Fibroblast of skin of back (primary cell): ENCODE measurements around the gene EYA2.
"Not testable (repeated sequence)": the region's sequence is repeated elsewhere in the genome, so short reads cannot be mapped to it uniquely, and the experiment has no call there.

Experiments used
- DNase-seq: peaks from one replicate; pipeline ENCODE4 v3.0.0-alpha.2; 2013

The EYA2 gene

DNA sequence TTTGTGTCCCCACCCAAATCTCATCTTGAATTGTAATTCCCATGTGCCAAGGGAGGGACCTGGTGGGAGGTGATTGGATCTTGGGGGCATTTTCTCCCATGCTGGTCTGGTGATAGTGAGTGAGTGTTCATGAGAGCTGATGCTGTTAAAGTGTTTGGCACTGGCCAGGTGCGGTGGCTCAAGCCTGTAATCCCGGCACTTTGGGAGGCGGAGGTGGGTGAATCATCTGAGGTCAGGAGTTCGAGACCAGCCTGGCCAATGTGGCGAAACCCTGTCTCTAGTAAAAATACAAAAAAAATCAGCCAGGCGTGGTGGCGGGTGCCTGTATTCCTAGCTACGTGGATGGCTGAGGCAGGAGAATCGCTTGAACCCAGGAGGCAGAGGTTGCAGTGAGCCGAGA, 37.8 kb downstream of the EYA2 start:
- not testable (repeated sequence) for DNase-seq

DNA sequence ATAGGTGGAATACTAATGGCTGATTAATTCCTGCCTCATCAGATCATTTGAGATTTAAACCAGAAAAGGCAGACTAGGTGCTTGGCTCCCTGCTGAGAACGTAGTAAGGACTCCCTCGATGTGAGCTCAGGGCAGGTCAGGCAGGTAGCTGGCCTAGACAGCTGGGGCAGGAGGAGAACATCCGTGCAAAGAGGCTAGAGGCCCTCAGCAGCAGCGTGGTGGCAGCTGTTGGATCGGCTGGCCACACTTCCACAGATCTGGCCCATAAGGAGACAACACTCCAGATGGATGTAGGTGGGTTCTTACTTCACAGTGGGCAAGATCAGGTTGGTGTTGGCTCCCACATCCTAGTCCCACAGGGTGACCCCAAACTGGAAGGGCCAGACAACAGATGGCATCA, 38.5 kb downstream of the EYA2 start:
- no peak for DNase-seq

DNA sequence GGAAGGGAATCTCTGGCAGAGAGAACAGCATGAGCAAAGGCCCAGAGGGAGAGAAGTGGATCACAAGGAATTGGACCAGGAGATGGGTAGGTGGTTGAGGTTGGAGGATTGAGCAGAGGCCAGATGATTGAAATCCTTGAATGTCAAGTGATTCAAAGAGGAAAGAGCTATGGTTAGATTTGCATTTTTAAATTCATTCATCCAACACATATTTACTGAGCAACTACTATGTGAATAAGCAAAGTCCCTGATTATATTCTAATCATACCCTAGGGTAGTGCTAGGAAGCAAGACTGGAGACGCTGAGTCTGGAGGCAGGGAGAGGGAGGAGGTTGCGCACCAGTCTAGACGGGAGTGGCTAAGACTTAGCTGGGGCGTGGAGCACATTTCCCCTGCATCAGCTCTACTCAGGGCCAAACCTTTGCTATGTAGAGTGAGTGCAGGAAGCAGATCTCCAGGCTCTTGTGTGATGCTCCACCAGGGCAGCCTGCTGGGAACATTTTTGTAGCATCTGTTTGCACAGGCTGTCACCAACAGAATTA, 40.2 kb downstream of the EYA2 start:
- DNase-seq: no peak

DNA sequence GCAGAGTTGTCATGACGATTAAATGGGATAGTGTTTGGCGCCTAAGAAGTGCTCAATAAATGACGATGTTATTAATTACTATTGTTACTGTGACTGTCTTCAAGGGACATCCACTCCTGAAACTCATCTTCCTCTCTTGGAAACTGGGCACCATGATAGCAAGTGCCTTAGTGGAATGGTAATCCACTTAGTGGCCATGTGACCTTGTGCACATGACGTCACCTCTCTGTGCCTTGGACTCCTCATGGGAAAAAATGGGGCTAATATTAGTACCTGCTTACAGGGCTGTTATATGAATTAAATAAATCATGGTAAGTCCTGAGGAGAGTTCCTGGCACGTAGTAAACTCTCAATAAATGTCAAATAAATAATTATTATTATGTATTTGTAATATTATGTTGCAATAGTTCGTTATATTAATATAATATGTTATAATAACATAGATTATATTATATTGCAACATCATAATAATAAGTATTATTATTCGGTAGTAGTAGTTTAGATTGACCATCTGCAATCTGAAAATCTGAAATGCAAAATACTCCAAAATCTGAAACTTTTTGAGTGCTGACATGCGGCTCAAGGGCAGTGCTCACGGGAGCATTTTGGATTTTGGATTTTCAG, 40.9 kb downstream of the EYA2 start:
- DNase-seq: no peak

DNA sequence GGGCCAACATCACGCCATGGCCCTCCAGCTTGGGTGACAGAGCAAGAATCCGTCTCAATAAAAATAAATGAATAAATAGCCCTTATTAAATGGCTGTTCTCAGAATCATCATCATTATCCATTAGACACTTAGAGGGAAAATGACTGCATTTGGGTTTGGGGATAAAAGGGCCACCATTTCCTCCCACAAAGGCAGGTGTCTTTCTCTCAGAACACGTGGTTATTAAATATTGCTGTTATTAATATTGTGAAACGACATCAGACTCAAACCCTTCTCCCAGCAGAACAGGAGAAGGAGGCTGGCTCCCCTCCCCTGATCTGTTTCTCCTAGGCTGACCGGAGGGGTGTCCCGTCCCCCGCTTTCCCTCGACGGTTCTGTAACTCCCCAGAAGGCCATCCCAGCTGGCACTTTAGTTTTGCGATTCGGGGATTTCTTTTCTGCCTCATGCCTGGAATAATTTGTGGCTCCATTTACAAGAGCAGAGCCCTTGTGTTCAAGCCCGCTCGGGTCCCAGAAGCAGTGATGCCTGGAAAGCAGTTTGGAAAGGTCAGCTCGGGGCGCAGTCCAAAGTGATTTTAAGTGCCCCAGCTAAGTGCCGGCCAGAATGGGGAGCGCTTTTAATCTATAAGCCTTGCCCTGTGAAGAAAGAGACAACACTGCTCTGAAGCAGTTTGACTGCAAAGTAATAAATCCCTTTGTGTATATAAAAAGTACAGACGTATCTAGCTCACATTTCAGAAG, 41.9 kb downstream of the EYA2 start:
- DNase-seq: no peak

DNA sequence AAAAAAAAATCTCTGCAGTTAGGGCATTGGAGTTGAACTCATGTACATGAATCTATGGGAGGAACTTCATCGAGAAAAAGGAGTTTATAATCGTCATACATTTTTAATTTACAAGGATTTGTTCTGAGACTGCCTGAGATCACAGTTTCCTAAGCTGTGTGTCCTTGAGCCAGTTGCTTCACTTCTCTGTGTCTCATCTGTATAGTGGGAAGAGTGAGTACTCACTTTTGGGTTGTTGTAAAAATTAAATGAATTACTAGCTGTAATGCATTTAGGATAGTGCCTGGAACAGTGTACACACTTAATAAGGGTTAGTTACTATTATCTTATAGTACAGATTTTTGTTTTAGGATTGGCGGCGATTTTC, 42.5 kb downstream of the EYA2 start:
- DNase-seq: no peak

DNA sequence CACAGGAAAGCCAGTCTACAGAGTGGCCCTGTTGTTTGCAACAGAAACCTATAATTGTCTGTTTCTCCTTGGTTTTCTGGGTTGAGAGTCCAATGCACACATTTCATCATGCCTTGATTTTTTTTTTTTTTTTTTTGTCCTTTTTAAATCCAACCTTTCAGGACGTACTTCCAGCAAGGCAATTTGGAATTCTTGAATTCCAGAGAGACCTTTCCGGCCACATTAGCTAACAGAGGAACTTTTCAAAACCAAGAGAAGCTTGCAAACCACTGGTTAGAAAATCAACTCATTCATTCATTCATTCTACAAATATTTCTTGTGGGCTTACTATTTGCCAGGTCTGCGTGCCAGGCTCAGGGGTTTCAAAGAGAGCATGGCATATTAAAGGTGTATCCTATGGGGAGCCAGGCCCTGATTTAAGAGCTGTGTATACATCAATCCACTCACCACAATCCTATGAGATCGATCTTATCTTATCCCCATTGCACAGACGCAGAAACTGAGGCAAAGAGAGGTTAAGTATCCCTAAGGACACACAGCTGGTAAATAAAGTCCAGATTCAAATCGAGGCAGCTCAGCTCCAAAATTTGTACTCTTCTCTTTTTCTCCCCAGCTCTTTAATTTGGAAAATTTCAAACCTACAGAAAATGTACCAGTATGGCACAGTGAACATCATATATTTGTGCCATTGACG, 43.0 kb downstream of the EYA2 start:
- DNase-seq: no peak

DNA sequence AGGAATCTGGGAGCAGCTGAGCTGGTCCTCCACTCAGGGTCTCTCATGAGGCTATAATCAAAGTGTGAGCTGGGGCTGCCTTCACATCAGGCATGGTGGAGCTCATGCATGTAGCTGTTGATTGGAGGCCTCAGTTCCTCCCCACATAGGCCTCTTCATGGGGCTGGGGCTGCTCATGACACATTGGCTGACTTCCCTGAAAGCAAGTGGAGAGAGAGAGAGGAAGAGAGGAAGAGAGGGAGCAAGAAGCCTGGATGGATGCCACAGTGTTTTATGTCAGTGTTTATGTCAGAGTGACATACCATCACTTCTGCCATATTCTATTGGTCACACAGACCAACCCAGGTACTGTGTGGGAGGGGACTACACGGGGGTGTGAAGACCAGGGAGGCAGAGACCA, 43.8 kb downstream of the EYA2 start:
- no peak for DNase-seq

DNA sequence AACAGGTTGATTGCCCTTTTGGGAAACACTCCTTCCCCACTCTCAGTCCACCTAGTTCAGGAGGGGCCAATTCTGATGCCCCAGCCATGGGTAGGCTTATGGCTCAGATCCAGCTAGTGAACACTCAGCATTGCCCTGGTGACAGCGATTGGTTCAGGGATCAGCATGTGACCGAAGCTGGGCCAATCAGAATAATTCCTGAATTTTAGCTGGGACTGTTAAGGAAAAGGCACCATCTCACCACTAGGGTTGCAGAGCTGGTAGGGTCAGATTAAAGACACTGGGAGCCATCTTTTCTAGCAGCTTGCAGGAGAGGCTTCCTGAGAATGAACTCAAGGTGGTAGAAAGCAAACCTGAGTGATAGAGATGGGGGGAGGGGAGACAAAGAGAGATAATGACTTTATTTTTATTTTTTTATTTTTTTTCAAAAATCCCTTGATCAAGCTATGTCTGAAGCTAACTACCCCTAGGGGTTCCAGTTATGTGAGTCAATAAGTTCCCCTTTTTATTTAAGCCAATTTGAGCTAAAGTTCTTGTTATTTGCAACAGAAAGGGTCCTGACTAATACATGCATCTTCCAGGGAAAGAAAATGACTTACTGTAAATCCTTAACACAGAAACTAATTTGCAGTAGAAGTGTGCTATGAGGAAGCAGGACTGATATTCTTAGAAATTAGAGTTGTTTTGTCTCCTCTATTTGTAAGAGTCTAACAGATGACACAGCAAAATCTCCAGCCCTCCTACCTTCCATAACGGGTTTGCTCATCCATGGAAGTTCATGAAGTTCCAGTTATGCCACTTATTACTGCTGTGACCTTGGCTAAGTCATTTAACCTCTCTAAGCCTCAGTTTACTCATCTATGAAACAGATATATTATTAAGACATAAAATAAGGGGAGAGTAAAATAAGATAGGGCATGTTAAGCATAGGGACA, 44.7 kb downstream of the EYA2 start:
- no peak for DNase-seq

DNA sequence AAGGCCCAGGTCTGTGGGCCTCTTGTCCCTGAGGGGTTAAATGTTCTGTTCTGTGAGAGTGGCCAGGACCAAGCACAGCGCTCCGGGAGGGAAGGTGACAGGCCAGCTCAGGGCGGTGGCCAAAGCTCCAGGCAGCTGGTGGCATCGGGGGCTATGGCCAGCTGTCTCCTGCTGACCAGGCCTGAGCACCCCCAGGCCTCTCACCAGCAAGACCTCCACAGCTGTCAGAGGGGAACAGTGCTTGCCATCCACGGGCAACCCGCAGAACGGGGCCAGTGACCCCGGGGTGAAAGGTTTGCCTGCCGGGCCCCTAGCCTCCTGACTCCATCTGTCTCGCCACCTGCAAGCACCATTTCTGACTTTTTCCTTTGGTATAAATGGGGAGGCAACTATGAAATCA, 46.0 kb downstream of the EYA2 start:
- no peak for DNase-seq

DNA sequence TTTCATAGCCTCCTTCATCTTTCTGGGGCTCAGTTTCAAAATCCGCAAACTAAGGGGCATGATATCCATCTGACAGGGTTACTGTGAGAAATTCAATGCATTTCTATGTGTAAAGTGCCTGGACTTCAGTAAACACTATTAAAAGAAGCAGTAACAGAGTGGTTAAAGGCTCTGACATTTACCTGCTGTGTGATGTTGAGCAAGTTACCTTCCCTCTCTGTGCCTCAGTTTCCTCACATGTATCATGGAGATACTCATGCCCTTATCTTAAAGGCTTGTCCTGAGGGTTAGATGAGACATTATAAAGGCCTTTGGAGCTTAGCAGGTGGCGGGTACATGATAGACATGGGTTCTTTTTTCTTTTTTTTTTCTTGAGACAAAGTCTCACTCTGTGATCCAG, 46.8 kb downstream of the EYA2 start:
- no peak for DNase-seq

DNA sequence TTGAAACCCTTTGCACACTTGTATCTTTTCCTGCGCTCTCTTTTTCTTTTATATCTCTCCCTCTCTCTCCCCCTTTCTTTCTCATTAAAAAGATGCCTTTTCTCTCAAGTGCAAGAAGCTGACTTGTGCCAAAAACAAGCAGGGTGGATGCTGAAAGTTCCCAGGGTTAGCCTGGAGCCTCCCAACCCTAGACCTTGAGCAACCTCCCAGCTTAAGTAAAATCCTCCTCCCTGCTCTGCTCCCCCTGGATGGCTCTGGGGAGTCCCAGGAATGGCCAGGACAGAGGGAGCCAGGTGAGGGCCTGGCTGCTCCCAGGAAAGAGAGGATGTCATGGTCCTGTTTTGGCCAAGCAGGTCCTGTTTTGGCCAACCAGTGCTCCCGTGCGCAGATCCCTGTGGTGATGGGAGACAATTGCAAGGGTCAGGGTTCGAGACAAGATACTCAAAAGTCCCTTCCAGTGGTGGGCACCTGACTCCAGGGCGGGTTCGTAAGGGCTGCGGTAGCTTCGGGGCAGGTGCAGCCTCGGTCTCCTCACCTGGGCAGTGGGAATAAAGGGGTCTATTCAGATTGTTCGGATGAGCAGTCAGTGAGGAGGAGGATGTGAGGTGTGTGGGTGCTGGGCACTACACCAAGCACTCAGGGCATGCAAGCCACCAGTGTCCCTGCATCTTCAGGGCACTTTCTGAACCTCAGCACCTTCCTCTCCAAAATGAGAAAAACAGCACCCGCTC, 49.4 kb downstream of the EYA2 start:
- no peak for DNase-seq

DNA sequence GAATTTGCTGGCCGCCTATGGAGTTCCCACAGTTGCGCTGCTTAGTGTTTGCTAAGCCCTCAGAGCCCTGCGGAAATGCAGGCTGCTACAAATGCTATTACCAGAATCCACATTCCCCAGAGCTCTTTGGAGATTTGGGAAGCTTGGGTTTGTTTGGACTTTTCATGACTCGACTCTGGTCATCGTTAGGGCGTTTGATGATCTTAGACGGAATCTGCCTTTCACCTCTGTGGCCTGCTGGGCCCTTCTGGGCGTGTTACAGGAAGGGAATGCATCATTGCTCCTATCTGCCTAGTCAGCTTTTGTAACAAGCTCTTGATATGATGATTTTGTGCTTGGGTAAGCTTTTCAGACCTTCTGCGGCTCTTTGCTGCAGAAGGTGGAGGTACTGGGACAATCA, 50.8 kb downstream of the EYA2 start:
- DNase-seq: no peak

DNA sequence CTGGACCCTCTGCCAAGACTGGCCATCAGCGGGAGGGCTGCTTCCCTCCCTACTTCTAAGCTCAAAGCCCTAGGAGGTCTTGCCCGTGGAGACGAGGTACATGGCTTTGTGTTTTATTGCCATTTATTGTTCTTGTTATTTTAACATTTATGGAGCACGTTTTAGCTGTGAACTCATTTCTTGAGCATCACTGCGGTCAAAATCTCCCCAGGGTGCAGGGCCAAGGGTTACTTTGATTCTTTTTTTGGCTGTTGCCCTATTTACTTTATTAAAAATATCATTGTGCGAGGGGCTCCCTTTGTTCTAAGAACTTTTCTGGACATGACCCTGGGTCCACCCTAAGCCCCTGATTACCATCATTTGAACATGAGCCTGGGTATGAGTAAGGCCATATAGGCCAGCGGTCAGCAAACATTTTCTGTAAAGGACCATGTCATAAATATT, 51.6 kb downstream of the EYA2 start:
- peak; percentile 33 for DNase-seq

DNA sequence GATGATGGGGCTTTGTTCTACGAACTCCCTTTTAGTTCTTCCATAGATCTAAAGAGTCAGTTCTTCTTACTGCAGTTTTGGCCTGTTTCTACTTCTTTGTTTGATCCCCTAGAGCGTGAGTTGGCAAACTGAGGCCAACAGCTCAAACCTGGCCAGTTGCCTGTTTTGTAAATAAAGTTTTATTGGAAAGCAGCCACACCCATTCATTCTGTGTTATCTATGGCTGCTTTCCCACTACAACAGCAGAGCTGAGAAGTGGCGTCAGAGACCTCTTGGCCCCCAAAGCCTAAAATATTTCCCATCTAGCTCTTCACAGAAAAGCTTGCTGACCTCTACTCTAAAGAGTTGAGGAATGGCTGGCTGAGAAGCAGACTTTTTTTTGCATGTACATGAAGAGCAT, 52.2 kb downstream of the EYA2 start:
- peak; percentile 26 for DNase-seq

DNA sequence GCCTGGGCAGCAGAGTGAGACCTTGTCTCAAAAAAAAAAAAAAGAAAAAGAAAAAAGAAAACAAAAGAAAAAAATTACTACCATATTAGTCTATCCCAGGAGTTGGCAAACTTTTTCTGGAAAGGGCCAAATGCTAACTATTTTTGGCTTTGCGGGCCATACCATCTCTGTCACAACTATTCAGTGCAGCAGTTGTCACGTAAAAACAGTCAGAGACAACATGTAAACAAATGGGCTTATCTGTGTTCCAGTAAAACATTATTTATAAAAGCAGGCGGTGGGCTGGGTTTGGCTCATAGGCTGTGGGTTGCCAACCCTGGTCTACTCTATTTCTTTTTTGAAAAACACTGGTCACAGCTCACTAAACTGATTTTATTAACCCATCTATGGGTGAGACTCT, 53.4 kb downstream of the EYA2 start:
- DNase-seq: no peak

DNA sequence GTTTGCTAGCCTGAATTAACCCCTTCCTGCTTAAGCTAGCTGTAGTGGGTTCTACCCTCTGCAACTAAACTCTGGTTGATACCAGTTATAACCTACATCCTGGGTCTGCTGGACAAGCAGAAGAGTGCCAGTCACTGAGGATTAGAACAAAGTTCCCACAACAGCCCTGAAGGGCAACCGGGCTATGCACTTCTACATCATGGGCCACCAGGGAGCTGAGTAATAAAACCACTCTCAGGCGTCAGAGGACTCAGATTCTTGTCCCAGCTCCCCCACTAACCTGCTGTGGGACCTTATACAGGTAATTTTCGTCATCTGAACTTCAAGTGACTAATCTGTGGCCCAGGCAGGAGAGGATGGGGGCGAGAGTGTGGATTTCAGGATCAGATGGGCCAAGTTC, 56.8 kb downstream of the EYA2 start:
- no peak for DNase-seq

DNA sequence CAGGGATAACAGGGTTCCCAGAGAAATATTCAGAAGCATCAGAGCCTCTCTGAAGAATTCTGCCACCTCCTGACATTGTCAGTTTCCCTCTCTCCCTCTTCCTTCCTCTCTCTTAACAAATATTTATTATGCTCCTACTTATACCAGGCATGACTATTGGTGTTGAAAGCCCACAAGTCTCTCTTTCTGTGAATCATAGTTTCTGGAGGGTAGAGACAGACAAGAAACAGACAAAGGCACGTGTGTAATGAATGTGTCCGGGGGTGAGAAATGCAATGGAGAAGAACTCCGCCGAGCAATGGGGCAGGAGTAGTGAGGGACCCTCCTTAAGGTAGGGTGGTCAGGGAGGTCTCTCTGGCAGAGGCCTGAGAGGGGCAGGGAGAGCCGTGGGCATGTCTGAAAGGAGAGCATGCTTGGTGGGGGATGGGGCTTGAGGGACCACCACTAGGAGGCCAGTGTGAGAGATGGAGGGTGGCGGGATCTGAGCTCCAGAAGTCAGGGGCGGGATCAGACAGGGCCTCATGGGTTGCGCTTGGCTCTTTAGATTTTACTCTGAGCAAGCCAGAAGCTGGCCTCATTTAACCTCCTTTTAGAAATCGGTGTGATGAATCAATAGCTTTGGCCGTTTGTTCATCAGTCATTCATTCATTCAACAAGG, 57.3 kb downstream of the EYA2 start:
- peak; percentile 44 for DNase-seq

DNA sequence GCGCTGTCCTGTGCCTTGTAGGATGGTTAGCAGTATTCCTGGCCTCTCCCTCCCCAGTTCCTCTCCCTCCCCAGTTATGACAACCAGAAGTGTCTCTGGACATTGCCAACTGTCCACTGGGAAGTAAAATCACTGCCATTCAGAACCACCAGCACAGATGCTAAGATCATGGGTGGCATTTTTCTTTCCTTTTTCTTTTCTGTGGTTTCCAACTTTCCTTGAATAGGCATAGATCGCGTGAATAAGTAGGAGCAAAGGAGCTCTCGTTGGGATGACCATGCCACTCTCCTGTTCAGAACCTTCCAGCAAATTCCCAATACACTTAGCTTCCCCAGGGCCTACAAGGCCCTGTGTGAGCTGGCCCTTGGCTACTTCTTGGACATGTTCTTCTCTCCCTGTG, 59.0 kb downstream of the EYA2 start:
- no peak for DNase-seq

DNA sequence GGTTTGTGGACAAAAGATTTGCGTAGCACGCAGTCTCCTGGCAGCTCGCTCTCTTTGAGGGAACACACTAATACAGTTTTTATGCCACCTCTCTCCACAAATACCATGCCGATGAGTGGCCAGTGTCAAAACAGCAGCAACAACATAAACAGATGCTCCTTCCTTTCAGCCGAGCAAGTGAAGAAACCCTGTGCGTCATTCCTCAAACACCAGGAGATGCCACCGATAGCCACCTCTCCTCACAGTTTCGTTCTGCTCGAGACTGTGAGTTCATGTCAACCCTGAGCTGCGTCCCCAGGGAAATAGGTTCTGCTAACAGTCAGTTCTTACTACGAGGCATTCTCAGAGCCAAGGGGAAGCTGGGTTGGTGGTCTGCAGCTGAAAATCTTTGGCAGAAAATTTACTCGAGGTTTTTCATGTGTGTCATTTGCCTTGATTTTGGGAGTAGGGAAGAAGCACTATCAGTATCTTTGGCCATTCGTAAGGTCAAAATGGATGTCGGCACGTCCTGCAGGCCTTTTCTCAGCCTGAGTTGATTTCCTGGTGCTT, 59.9 kb downstream of the EYA2 start:
- DNase-seq: peak; percentile 97
